Left ventricle myocardium superior (tissue), 1 donor: ENCODE measurements around the gene SIX1. TPM values are rescaled to one million over a fixed set of nuclear protein-coding genes. Genes with fewer than 3 reads are reported as not detected.

Source experiments
- ATAC-seq: fragments of 200-7000 bp; cut with Tn5 transposase; one replicate; pipeline ENCODE4 v1.9.1; 2020; ENCODE audit warnings: mild to moderate bottlenecking, moderate library complexity
- DNase-seq: peaks from one replicate; pipeline ENCODE4 v3.0.0-alpha.2; 2020
- intact Hi-C: fragments of 100-400 bp; cut with micrococcal nuclease; formaldehyde crosslinking; loops from one replicate; pipeline ENCODE4 v1.11.0; 2022
- total RNA-seq: library from RNA; stranded (reverse); fragmentation: NEBNext Ultra II Directional; extraction: Animal tissue kit (Norgen Biotek cat#: 25700); gene quantifications from one replicate; pipeline ENCODE4 v1.2.1, GENCODE V29; 2021
- donor health status: DM: no; HTN: yes; CAD: no; lungs with severe emphysema.

The SIX1 gene
- total RNA-seq, 1 donor from 2014 or later, result not detected

- ATAC-seq (no peak), DNase-seq (no peak)
- intact Hi-C loops, result no loop called here
These were observed 4.6 kb downstream of the SIX1 start for GRCh38 chr14:60644666-60645065.

DNA sequence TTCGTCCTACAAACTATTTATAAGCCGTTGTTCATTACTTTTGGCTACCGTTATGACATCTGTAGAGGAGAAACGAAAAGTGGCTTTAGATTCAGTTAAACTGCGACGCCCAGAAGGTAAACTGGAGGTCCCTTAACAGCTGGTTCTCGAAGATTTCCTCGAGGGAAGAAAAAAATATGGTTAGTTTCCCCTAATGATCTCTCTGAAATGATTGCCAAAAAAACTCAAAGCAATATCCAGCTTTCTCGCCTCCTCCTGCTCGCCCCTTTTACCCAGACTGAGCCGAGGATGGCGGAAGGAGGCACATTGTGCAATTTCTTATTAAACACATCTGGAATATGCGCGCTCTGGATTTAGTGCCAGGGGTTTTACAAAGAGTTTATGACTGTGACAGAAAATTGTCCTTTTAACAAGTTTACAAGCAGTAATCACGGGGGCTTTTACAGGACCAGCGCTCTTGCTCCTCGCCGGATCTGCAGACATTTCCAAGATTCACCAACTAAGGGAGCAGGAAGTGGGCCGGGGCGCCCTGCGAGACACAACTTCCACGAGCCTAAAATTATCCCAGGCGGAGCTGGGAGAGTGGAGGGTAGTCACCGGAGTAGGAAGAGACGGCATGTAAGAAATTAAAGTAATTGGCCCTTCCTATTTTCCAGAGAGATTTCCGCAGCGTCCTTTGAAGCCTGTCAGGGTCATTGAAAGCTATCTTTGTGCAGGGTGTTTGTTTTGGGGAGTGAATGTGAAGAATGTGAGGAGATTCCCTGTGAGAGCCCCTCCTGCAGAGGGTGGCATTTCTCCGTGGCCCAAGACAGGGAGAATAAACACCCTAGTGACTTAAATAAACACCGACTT lies 5.6 kb downstream of the SIX1 start:
- DNase-seq (no peak), ATAC-seq (no peak)
- intact Hi-C loops, result no loop called here

GRCh38 chr14:60643141-60643462 lies 6.2 kb downstream of the SIX1 start:
- ATAC-seq, result no peak
- intact Hi-C loops, result no loop called here

GRCh38 chr14:60642270-60643140 lies 6.8 kb downstream of the SIX1 start:
- intact Hi-C loops, result no loop called here
- ATAC-seq (no peak), DNase-seq (no peak)

More at GRCh38 chr14:60643141-60643462, 6.2 kb downstream of the SIX1 start:
- DNase-seq, result no peak

GRCh38 chr14:60641742-60642269 lies 7.5 kb downstream of the SIX1 start:
- intact Hi-C loops, result no loop called here
- DNase-seq (no peak), ATAC-seq (no peak)

DNA sequence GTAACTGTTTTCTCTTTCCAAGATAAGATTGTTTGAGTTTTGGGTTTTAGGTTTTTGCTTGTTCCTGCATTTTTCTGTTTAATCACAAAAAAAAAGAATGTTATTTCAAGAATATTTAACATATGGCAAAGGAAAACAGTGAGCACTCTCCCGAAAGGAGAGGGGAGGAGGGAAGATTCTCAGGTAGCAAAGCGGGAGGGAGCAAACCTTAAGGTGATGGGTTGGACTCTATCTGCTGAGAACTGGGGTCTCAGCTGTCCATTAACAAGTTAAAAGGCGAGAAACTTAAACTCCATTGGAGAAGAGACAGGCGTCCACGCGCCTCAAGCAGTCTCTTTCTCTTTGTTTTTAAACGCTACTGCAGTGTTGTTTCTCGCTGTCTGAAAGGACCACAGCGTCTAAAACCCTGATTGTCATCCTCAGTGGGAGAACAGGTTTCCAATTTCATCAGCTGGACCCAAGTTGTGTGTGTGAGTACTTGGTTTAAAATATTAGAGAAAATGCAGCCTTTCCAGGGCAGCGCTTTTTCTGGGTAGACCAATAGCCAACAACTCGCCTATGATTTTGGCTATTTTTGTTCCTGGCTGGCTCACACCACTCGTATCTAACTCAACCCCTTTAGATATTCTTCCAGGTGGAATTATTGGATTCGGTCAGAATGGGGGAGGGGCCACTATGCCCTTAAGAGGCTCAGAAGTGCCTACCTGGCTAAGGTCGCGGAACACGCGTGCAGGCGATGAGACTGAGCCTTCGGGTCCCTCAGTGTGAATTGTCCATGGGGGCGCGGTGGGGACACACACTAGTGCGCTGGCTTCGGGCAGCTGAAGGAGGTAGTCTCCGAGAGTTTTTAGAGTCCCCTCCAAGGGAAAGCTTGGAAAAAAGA lies 8.2 kb downstream of the SIX1 start:
- intact Hi-C loops, result no loop called here
- ATAC-seq (no peak), DNase-seq (no peak)

DNA sequence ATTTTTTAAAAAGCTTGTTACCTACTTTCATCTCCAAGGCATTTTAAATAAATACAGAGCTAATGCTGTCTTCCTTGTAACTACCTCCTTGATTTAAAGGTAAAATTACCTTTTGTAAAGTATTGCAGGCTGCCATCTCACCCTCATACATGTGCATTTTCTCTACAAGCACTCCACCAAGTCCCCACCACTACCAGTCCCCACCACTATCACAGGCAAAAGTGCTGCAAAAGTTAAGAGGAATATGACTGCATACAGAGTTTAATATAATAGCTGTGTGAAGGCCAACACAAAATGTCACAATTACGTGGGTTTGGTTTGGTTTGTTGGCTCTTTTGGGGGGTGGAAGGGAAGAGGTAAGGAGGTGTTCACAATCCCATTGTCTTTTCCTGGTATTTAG lies 9.6 kb downstream of the SIX1 start:
- DNase-seq (no peak), ATAC-seq (no peak)
- intact Hi-C loops, result no loop called here

DNA sequence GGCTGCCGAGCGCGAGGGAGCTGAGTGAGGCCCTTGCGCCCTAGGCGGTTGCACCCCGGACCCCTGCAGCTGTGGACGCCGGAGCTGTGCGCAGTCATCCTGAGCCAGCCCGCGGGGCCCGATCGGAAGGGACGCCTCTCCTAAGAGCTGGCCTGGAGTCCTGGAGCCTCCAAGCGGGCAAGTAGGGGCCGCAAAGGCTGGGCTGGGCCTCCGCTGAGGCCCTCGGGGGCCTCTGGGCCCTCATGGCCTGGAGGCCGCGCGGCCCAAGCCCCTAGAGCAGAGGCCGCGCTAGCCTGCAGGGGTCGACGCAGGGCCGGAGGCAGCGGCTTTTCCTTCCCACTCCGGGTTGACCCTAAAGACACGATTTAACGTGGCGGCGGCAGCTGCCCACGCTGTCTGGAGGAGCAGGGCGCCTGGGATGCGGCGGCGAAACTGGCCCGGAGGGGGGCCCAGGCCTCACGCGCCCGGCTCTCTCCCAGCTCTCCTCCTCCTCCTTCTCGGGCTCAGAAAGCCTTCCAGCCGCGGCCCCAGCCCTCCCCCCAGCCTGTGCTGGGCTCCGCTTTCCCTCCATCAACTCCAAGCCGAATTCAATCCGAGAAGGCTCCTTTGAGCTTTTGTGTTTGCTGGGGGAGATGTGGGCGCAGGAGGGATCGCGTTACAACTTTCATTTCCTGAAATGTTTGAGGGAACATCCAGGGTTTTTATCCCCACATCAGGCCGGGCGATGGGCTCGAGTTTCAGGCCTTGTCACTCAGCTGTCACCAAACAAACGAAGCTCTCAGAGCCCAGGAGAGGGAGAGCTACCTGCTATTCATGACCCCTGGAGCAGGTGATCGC lies 11.6 kb downstream of the SIX1 start:
- ATAC-seq (peak; percentile 18), DNase-seq (peak; percentile 33)
- intact Hi-C loops, result no loop called here

GRCh38 chr14:60636879-60637478 lies 12.3 kb downstream of the SIX1 start:
- no peak for DNase-seq
- no peak for ATAC-seq
- intact Hi-C loops, result no loop called here

- intact Hi-C loops, result no loop called here
- ATAC-seq (no peak), DNase-seq (no peak)
These were observed 15.1 kb downstream of the SIX1 start for GRCh38 chr14:60634153-60634552.

DNA sequence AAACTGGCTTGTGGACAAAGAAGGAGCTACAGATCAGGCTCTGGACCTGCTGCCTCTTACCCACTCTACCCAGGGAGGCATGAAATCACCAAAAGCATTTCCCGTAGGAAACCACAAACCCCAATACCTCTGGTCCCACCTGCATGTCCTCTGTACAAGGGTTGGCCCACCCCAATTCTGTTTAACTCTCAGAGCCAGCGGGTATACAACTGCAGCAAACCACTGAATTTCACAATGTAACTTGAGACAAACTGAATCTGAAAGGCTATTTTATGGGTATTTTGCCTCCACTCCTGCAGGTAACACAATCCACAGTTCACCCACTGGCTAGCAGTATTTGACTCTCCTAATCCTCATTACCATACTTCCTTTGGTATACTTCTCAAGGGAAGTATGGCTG lies 16.5 kb downstream of the SIX1 start:
- intact Hi-C loops, result no loop called here
- DNase-seq (no peak), ATAC-seq (no peak)

GRCh38 chr14:60632257-60632656 lies 17.0 kb downstream of the SIX1 start:
- intact Hi-C loops, result no loop called here
- DNase-seq, result no peak
- ATAC-seq, result no peak

DNA sequence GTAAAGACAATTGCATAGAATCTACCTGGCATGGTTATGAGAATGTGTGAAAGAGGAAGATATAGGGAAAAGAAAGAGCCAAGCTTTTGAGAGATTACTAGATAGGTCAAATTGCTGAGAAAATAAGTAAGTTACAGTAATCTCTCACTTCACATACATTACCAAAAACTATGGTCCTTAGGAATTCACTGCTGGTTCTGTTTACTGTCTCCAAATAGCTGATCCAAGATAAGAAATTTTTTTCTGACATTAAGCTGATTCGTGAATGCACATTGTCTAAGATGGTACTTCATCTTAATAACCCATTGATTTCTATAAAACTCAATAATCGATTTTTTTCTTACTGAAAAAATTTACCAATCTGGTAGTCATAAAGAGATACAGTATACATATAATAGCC lies 17.4 kb downstream of the SIX1 start:
- intact Hi-C loops, result no loop called here
- DNase-seq (no peak), ATAC-seq (no peak)

- DNase-seq, result no peak
- intact Hi-C loops, result no loop called here
- no peak for ATAC-seq
These were observed 19.1 kb downstream of the SIX1 start for GRCh38 chr14:60630129-60630528.

- ATAC-seq (no peak), DNase-seq (no peak)
- intact Hi-C loops, result loop anchor here (2.0 kb wide), 1 partner anchor 396 kb away; no protein-coding TSS in a partner anchor
These were observed 20.4 kb downstream of the SIX1 start for GRCh38 chr14:60628892-60629291.

- intact Hi-C loops, result no loop called here
- DNase-seq, result no peak
- no peak for ATAC-seq
These were observed 26.4 kb downstream of the SIX1 start for GRCh38 chr14:60622917-60623257.

DNA sequence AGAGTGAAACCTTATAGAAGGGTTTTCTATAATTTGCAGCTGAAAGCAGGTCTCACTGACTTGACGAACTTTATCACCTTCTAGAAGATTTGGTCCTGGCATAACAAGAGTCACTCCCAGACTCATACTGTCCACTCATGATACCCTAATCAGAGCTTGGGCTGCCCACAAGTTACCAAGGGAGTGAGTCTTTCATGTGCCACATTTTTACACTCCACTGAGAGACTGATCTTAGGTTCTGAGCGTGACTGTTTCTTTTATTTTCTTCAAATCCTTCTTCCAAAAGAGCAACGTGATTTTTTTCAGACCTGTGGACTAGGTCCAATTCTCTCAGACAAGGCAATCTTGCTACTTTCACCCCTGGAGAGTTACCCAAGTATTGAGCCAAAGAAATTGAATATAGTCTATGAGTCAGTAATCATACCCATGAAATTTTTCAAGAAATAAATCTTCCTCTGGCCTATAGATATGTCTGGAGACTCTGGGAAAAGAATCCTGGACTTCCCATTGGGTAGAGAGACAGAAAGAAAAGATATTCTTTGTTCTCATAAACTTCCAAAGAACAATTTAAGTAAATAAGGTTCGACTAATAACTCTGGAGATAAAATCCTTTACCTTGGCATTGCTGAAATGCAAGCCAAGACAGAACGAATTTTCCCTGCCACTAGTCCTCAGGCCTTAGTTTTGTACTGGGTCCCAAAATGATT lies 26.9 kb downstream of the SIX1 start:
- DNase-seq (no peak), ATAC-seq (no peak)
- intact Hi-C loops, result no loop called here

DNA sequence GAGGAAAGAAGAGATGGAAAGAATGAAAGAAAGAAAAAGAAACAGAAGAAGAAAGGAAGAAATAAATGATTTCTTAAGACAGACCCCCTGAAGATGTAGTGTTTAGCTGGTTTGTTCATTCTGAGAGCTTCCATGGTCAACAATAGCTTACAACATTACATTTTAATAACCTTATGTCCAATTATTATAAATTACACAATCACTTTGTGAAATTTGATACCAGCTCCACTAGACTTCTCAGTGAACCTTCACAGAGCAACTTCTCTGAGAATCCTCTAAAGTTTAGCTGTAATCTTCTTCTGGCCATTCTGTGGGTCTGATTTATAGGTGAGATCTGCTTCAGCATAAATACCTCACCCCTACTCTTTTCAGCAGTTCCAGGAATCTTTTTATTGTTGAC lies 27.9 kb downstream of the SIX1 start:
- intact Hi-C loops, result no loop called here
- no peak for ATAC-seq

More for the DNA sequence above, 27.9 kb downstream of the SIX1 start:
- DNase-seq, result no peak
